ENCODE measurements around the gene DGCR2. TPM values are rescaled to one million over a fixed set of nuclear protein-coding genes. Genes with fewer than 3 reads are reported as not detected.

The DGCR2 gene
- polyA plus RNA-seq, 1 experiment, result 44.3 TPM

DNA sequence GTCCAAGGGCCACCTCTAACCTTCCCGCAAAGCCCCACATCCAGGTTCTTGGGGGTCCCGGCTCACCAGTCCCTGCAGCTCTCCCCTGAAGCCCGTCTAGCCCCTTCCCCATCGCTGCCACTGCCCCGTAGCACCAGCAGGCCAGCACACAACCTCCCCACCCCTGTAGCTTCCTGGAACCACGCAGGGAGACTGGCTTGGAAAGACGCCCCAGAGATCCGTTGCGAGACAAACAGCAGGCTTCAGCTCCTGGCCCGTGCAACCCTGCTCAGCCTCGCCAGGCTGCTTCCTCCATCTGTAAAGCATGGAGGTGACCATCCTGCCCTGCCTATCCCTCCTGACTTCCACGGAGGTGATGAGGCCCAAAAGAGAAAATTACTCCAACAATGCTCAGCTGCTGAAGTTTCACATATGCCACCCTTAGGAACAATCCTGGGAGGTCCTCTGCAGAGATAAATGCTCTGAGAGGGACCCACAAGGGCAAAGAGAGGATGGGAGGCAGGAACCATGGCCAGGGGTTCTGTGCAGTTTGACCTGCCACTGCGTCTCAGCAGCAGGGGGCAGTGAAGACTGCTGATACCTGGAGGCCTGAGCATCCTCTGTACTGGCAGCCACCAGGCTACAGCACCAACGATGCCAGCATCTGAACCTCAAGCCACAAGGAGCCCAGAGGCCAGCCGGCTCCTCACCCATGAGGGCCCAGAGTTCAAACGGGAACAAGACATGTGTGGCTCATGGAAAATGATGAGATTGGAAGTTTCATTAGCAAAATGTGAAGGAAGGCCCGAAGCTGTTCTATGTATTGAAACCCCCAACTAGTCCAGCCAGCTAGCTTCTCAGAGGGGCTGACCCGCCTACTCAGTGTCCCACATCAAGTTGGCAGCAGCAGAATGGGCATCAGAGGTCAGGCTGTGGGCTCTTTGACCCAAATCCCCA lies 16.1 kb downstream of the DGCR2 start:
- H3K36me3 ChIP-seq (ENCODE audit: control insufficient read depth, insufficient read depth, low read length), result no peaks in the 10 kb centered on the region
- no peak overlapping the region for H3K4me3 ChIP-seq (ENCODE audit: low read depth, low read length)
- TF ChIP-seq, protein P1, sequence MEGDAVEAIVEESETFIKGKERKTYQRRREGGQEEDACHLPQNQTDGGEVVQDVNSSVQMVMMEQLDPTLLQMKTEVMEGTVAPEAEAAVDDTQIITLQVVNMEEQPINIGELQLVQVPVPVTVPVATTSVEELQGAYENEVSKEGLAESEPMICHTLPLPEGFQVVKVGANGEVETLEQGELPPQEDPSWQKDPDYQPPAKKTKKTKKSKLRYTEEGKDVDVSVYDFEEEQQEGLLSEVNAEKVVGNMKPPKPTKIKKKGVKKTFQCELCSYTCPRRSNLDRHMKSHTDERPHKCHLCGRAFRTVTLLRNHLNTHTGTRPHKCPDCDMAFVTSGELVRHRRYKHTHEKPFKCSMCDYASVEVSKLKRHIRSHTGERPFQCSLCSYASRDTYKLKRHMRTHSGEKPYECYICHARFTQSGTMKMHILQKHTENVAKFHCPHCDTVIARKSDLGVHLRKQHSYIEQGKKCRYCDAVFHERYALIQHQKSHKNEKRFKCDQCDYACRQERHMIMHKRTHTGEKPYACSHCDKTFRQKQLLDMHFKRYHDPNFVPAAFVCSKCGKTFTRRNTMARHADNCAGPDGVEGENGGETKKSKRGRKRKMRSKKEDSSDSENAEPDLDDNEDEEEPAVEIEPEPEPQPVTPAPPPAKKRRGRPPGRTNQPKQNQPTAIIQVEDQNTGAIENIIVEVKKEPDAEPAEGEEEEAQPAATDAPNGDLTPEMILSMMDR (IDR thresholded peaks at IDR 0.05; ENCODE audit: insufficient read depth, low read depth, low read length), result no peak
- DNase-seq (ENCODE audit: low read depth), result no peak
- ChIA-PET CTCF (interaction anchor here (1.1 to 1.4 kb wide), 2 partner anchors 10 kb away, joined by 3 read pairs; no protein-coding TSS in a partner anchor), POLR2A (no interaction called here)
- no peaks in the 10 kb centered on the region for H3K27me3 ChIP-seq (ENCODE audit: control insufficient read depth, insufficient read depth, low read length)

DNA sequence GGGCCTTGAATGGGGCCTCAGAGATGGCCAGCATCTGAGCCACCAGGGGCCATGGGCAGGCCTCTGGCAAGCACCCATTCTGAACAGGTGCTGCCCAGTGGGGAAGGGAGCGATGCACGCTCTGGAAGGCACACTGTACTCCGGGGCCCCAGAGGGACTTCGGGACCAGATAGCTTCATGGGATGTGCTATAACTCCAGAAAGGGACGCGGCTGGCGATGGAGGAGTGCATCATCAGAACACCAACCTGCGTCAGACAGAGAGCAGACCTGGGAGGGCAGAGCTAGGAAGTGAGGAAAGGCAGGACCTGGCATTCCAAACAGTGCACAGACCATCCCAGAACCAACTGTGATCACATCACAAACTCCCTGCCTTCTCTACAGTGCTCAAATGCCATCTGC lies 16.8 kb downstream of the DGCR2 start:
- CTCF ChIA-PET, result interaction anchor here (1.4 kb wide), 1 partner anchor 10 kb away, joined by 3 read pairs; no protein-coding TSS in a partner anchor

DNA sequence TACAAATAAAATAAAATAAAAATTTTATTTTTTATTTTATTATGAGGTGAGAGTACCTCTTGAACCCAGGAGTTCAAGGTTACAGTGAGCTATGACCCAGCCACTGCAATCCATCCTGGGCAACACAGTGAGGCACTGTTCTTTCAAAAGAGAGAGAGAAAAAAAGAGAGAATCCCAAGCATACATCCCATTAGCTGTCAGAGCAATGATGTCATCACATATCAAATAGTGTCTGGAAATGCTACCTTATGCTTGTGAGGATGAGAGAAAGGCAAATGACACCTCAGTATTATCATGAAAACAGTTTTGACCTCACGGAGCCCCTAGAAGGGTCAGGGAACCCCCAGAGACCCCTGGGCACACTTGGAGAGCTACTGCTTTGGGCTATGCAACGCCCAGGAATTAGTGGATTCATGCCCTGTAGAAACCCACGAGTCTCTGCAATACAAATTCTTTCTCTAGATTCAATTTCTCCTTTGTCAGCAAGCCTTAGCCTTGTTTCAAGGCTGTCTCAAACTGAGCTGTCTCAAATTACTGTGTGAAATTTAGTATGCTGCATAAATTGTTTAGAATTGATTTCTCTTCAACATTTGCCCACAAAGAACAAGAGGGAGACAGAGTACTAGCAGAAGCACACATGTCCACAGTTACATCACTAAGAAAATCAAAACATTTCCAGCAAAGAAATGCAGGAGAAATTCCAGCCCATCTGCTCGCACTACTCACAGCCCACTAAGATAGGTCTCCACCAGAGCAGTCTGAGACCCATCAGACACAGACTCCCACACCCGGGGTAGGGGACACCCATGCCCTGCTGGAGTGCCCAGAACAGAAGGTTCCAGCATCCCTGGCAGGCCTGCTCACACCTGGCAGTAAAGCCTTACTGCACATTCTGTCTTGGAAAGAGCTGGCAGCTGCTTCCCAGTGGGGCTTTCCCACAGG lies 18.1 kb downstream of the DGCR2 start:
- DNase-seq (ENCODE audit: low read depth), result no peak
- POLR2A ChIA-PET, result no interaction called here

More for the DNA sequence above, 16.8 kb downstream of the DGCR2 start:
- POLR2A ChIA-PET, result no interaction called here
- Histone ChIP-seq H3K4me3 (ENCODE audit: low read depth, low read length) (no peak overlapping the region), H3K27me3 (ENCODE audit: control insufficient read depth, insufficient read depth, low read length) (no peaks in the 10 kb centered on the region), H3K36me3 (ENCODE audit: control insufficient read depth, insufficient read depth, low read length) (no peaks in the 10 kb centered on the region)
- DNase-seq (ENCODE audit: low read depth), result no peak
- TF ChIP-seq, protein P1 (IDR thresholded peaks at IDR 0.05; ENCODE audit: insufficient read depth, low read depth, low read length), result no peak

DNA sequence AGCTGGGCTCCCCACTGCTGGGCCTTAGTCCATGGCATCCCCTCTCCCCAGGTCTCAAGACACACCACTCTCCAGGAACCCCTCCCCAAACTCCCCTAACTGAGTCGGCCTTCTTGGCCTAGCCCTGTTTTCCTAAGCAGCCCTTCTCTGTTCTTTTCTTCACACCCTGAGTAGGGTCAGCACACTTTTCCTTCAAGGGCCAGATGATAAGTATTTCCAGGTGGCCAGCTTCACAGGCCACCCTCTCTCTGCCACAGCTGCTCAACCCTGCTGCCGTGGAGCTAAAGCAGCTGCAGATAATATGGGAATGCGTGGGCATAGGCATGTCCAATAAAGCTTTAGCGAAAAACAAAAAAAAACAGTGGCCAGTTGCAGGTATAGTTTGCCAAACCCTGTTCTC lies 24.1 kb downstream of the DGCR2 start:
- Histone ChIP-seq H3K4me3 (ENCODE audit: low read depth, low read length) (no peak overlapping the region), H3K27me3 (ENCODE audit: control insufficient read depth, insufficient read depth, low read length) (no peaks in the 10 kb centered on the region), H3K36me3 (ENCODE audit: control insufficient read depth, insufficient read depth, low read length) (no peaks in the 10 kb centered on the region; the same call in 1 of the 2 replicates)
- POLR2A ChIA-PET, result no interaction called here
- CTCF ChIA-PET, result interaction anchor here (1.1 to 1.3 kb wide), 2 partner anchors 12 to 18 kb away, joined by 4 read pairs; no protein-coding TSS in a partner anchor
- no peak for DNase-seq (ENCODE audit: low read depth)
- TF ChIP-seq, protein P1 (IDR thresholded peaks at IDR 0.05; ENCODE audit: insufficient read depth, low read depth, low read length), result no peak

More for the DNA sequence above, 18.1 kb downstream of the DGCR2 start:
- TF ChIP-seq, protein P1 (IDR thresholded peaks at IDR 0.05; ENCODE audit: insufficient read depth, low read depth, low read length), result no peak
- CTCF ChIA-PET, result interaction anchor here (1.4 kb wide), 1 partner anchor 8 kb away, joined by 3 read pairs; no protein-coding TSS in a partner anchor
- Histone ChIP-seq H3K27me3 (ENCODE audit: control insufficient read depth, insufficient read depth, low read length) (no peaks in the 10 kb centered on the region), H3K4me3 (ENCODE audit: low read depth, low read length) (no peak overlapping the region), H3K36me3 (ENCODE audit: control insufficient read depth, insufficient read depth, low read length) (no peaks in the 10 kb centered on the region)
